DMS53 treated with DMSO at 0.1 percent for 48 hours (cell line): ENCODE data around the gene CRIP3.

Experiments used
- DNase-seq: peaks from one replicate; lab custom pipeline; 2025; ENCODE audit not compliant: unreplicated experiment; lab: John Stamatoyannopoulos, UW

CRIP3 gene

DNA sequence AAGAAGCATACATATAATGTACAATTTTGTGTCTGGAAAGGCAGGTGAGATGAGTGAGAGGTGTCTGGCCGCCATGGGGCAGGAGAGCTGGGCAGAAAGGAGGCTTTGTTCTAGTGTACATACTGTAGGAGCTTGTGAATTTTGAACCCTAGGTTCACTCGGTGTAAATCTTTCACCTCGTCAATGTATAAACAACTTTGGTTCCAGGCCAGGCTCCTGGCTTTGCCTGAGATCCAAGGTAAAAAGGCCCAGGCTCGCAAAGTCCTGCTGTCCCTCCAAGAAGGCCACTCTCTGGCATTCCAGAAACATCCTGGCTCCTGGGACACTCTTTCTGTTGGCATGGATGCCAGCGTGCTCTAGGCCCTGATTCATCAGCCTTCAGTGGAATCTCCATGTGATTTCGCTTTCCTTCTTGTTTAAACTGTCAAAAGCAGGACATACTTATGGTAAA lies 17.7 kb downstream of the CRIP3 start:
- no peak for DNase-seq

DNA sequence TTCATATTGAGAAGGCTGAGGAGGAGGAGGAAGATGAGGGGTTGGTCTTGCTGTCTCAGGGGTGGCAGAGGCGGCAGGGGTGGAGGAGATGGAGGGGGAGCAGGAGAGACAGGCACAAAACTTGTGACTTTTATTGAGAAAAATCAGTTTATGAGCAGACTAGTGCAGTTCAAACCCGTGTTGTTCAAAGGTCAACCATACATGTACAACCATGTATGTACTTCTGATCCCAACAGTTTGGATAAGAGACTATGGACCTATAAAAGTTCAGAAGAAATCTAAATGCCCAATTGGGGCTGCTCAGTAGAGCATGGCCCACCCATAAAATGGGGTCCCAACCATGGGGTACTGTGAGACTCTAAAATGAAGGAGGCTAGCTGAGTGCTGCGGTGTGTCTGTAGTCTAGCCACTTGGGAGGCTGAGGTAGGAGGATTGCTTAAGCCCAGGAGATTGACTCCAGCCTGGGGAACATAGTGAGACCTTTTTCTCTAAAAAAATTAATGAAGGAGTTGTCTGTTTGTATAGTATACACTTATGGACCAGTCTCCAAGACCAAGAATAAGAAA lies 18.2 kb downstream of the CRIP3 start:
- no peak for DNase-seq

GRCh38 chr6:43287717-43288679 lies 20.6 kb downstream of the CRIP3 start:
- no peak for DNase-seq

GRCh38 chr6:43286980-43287716 lies 21.5 kb downstream of the CRIP3 start:
- DNase-seq: no peak

- DNase-seq: no peak
These were observed 22.1 kb downstream of the CRIP3 start for GRCh38 chr6:43286456-43286979.

GRCh38 chr6:43285832-43286231 lies 22.8 kb downstream of the CRIP3 start:
- DNase-seq: no peak

- DNase-seq: no peak
These were observed 23.4 kb downstream of the CRIP3 start for GRCh38 chr6:43284991-43285781.

- DNase-seq: no peak
These were observed 24.7 kb downstream of the CRIP3 start for GRCh38 chr6:43283905-43284304.

GRCh38 chr6:43283514-43283901 lies 25.1 kb downstream of the CRIP3 start:
- no peak for DNase-seq

- DNase-seq: no peak
These were observed 25.8 kb downstream of the CRIP3 start for GRCh38 chr6:43282636-43283513.

DNA sequence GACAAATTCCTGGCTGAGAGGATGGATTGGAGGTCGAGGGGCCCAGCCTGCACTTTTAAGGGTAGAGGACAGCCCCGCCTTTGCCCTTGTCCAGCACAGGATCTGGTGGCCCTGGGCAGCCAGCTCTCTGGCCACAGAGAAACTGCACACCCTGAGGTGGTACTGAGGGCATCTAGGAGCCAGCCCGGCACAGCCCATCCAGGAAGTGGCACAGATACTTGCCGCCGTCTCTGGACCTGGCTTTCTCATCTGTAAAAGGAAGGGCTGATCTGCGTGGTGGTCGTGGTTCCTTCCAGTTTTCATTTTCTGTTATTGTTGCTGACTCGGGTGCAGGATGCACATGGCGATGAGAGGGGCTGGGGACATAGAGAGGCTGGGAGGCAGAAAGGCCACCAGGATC lies 26.6 kb downstream of the CRIP3 start:
- no peak for DNase-seq

DNA sequence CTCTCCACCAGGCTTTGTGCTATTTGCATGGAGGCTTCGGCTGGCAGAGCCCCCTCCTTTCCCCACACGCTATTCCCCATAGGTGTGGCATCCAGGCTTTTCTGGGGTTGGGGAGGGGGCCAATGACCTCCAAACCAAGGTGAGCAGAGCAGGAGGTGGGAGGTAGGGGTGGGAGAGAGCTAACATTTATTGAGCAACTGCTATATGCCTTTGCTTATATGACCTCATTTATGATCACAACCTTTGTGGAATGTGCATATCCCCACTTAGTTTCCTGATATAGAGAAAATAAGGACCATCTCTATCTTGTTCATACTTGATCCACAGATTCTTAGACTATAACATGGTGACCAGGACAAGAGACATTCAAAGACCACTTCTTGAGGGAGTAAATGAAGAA lies 28.4 kb downstream of the CRIP3 start:
- no peak for DNase-seq

GRCh38 chr6:43278524-43279078 lies 30.0 kb downstream of the CRIP3 start:
- no peak for DNase-seq

- no peak for DNase-seq
These were observed 30.7 kb downstream of the CRIP3 start for GRCh38 chr6:43277643-43278523.

- DNase-seq: no peak
These were observed 31.4 kb downstream of the CRIP3 start for GRCh38 chr6:43277306-43277642.

- DNase-seq: no peak
These were observed 31.9 kb downstream of the CRIP3 start for GRCh38 chr6:43276577-43277305.

- no peak for DNase-seq
These were observed 32.6 kb downstream of the CRIP3 start for GRCh38 chr6:43275801-43276576.
